Cardiac fibroblast (primary cell): ENCODE data around the gene CRACDL.

Experiments
- DNase-seq, 2 donors: peaks; one replicate each; pipeline versions ENCODE4 v3.0.0 to v3.0.0-alpha.2; 2010; ENCODE audit warnings: low read depth in 2 of 2
- H3K4me3 ChIP-seq, 2 donors: replicated peaks in 1 of 2; 1 replicate in 1 of 2; 2 replicates in 1 of 2; pipeline ENCODE4 v1.5.1; 2011; ENCODE audit warnings: low read depth in 2 of 2, low read length in 2 of 2, mild to moderate bottlenecking in 2 of 2, moderate library complexity in 1 of 2
- CTCF ChIP-seq: IDR thresholded peaks from one replicate; pipeline ENCODE4 v1.5.1; 2011; ENCODE audit warnings: low read depth, mild to moderate bottlenecking, low read length, inconsistent platforms

CRACDL gene

GRCh38 chr2:98776136-98776535 is 159.9 kb downstream of the CRACDL start:
- no peak for TF ChIP-seq CTCF
- H3K4me3 ChIP-seq = no peak overlapping the region
- DNase-seq = no peak

- DNase-seq = no peak
- no peak overlapping the region for H3K4me3 ChIP-seq
- TF ChIP-seq CTCF = no peak
These were observed 160.7 kb downstream of the CRACDL start for GRCh38 chr2:98775146-98775986.

- no peak overlapping the region for H3K4me3 ChIP-seq
- TF ChIP-seq CTCF = no peak
- no peak for DNase-seq
These were observed 162.1 kb downstream of the CRACDL start for GRCh38 chr2:98773907-98774306.

GRCh38 chr2:98773169-98773568 is 162.9 kb downstream of the CRACDL start:
- DNase-seq = no peak
- H3K4me3 ChIP-seq = no peak overlapping the region
- no peak for TF ChIP-seq CTCF

- DNase-seq = peak; percentile 42 to 55
- no peak for TF ChIP-seq CTCF
- H3K4me3 ChIP-seq = no peak overlapping the region
These were observed 163.5 kb downstream of the CRACDL start for GRCh38 chr2:98772536-98772935.

GRCh38 chr2:98771721-98772524 is 164.1 kb downstream of the CRACDL start:
- no peak for TF ChIP-seq CTCF
- peak; percentile 70 to 72 for DNase-seq
- no peak overlapping the region for H3K4me3 ChIP-seq
